K562 (cell line): ENCODE data around the gene ANO2. TPM values are rescaled to one million over a fixed set of nuclear protein-coding genes. Genes with fewer than 3 reads are reported as not detected.

Source experiments
- ATAC-seq: fragments of 200-7000 bp; cut with Tn5 transposase; 3 replicates; pipeline ENCODE4 v1.9.1; 2020; ENCODE audit warnings: moderate library complexity
- BruUV-seq: library from RNA; stranded (reverse); fragments of 400-500 nt; replicated peaks from 2 replicates; lab custom pipeline; 2021; lab: Mats Ljungman, UMichigan
- CTCF ChIA-PET: fragments of 300-600 bp; formaldehyde crosslinking; extraction: SDS; loops from one replicate; lab custom pipeline; 2021; ENCODE audit warnings: low intra/inter-chr PET ratio; lab: Yijun Ruan, JAX
- POLR2A ChIA-PET: fragments of 300-600, 350-650 bp; sonication (Branson Sonifier 250); formaldehyde crosslinking; extraction: SDS; loops from one replicate; lab custom pipeline; 2021; ENCODE audit warnings: antibody characterized with exemption, inconsistent platforms; lab: Yijun Ruan, JAX
- DNase-seq, 4 experiments: peaks; one replicate each; pipeline versions ENCODE4 v3.0.0 to v3.0.0-alpha.2; 2011 to 2018; ENCODE audit warnings: low spot score in 3 of 4, mixed read lengths in 3 of 4; ENCODE audit errors: extremely low read depth in 1 of 4
- FAIRE-seq: peaks from 2 replicates; lab custom pipeline; 2011; peaks lifted over from hg19 to GRCh38; lab: Jason Lieb, UNC
- H2AFZ ChIP-seq: 2 replicates; pipeline ENCODE4 v1.6.0; 2011; ENCODE audit warnings: low read depth, low read length, control low read depth, inconsistent platforms
- H3K27ac ChIP-seq: fragments of 200-600 bp; 3 replicates; pipeline ENCODE4 v1.8.0; 2011; ENCODE audit warnings: low read depth, mild to moderate bottlenecking, control low read depth, inconsistent platforms, low read length, moderate library complexity, mixed read lengths; ENCODE audit errors: extremely low read depth
- H3K27me3 ChIP-seq, 2 experiments: fragments of 300-600 bp in 1 of 2; 2 replicates in 1 of 2; 3 replicates in 1 of 2; pipeline versions ENCODE4 v1.6.0 to v1.8.0; 2011; ENCODE audit warnings: inconsistent platforms in 2 of 2, low read length in 2 of 2, mild to moderate bottlenecking in 1 of 2, mixed read lengths in 1 of 2, moderate library complexity in 1 of 2; ENCODE audit not compliant: control insufficient read depth in 2 of 2, insufficient read depth in 2 of 2
- H3K36me3 ChIP-seq: fragments of 300-600 bp; 3 replicates; pipeline ENCODE4 v1.8.0; 2011; ENCODE audit warnings: mild to moderate bottlenecking, low read length, inconsistent platforms; ENCODE audit not compliant: control insufficient read depth, insufficient read depth
- H3K4me1 ChIP-seq, 2 experiments: fragments of 200-600 bp in 1 of 2; replicated peaks in 1 of 2; 2 replicates in 1 of 2; 3 replicates in 1 of 2; pipeline versions ENCODE4 v1.5.1 to v1.8.0; 2011; ENCODE audit warnings: inconsistent platforms in 2 of 2, low read length in 2 of 2, mild to moderate bottlenecking in 1 of 2, mixed read lengths in 1 of 2, moderate library complexity in 1 of 2; ENCODE audit not compliant: control insufficient read depth in 2 of 2, insufficient read depth in 2 of 2
- H3K4me2 ChIP-seq: 2 replicates; pipeline ENCODE4 v1.6.1; 2011; ENCODE audit warnings: low read length, control low read depth, inconsistent platforms, mixed read lengths; ENCODE audit not compliant: insufficient read depth
- H3K4me3 ChIP-seq: fragments of 200-600 bp; sonication (generic), shearing (Covaris generic); 2 replicates; pipeline ENCODE4 v1.5.1; 2016; ENCODE audit warnings: control low read depth, inconsistent platforms
- H3K79me2 ChIP-seq: fragments of 200-600 bp; 3 replicates; pipeline ENCODE4 v1.8.0; 2011; ENCODE audit warnings: low read length, inconsistent platforms; ENCODE audit not compliant: control insufficient read depth, insufficient read depth
- H3K9ac ChIP-seq, 2 experiments: 2 replicates each; pipeline versions ENCODE4 v1.6.0 to v1.6.1; 2011; ENCODE audit warnings: low read depth in 2 of 2, low read length in 2 of 2, control low read depth in 1 of 2, inconsistent platforms in 1 of 2, mild to moderate bottlenecking in 1 of 2, mixed read lengths in 1 of 2; ENCODE audit not compliant: insufficient read depth in 1 of 2
- H3K9me1 ChIP-seq: one replicate; pipeline ENCODE4 v1.6.0; 2011; ENCODE audit warnings: inconsistent platforms, mild to moderate bottlenecking, low read length, moderate library complexity; ENCODE audit not compliant: control insufficient read depth, insufficient read depth
- H3K9me3 ChIP-seq: replicated peaks from 2 replicates; pipeline ENCODE4 v1.5.1; 2011; ENCODE audit warnings: low read depth, low read length, inconsistent platforms; ENCODE audit not compliant: control insufficient read depth, insufficient read depth
- H4K20me1 ChIP-seq: replicated peaks from 2 replicates; pipeline ENCODE4 v1.6.1; 2011; ENCODE audit warnings: low read length, inconsistent platforms, mixed read lengths; ENCODE audit not compliant: control insufficient read depth, insufficient read depth
- FOXJ3 ChIP-seq: sonication (generic); formaldehyde crosslinking; IDR thresholded peaks from 2 replicates; pipeline ENCODE4 v1.4.0; 2020; ENCODE audit warnings: mild to moderate bottlenecking, missing genetic modification reagents
- LEF1 ChIP-seq: fragments of 450-650 bp; IDR thresholded peaks from 2 replicates; pipeline ENCODE4 v1.6.1; 2016; ENCODE audit warnings: mild to moderate bottlenecking
- NCOA2 ChIP-seq, 2 experiments: fragments of 450-650 bp; IDR thresholded peaks; 2 replicates each; pipeline ENCODE4 v1.6.1; 2018; ENCODE audit warnings: mild to moderate bottlenecking in 2 of 2, moderate library complexity in 1 of 2; ENCODE audit not compliant: partially characterized antibody in 2 of 2
- TSHZ1 ChIP-seq: fragments of 250-450 bp; sonication (Bioruptor Pico); IDR thresholded peaks from 2 replicates; pipeline ENCODE4 v1.4.0; 2020; ENCODE audit warnings: mild to moderate bottlenecking, moderate library complexity
- ZFP36 ChIP-seq: fragments of 150-350 bp; IDR thresholded peaks from 2 replicates; pipeline ENCODE4 v1.6.1; 2018; ENCODE audit warnings: low read length, low read depth; ENCODE audit not compliant: partially characterized antibody
- WGBS: fragments of 100-300 bp; shearing (Covaris generic); methylation state at CpG from one replicate; pipeline ENCODE4 v1.1.6; 2016; ENCODE audit warnings: low coverage, mixed read lengths; ENCODE audit not compliant: insufficient coverage; ENCODE audit errors: missing lambda C conversion rate; 5-methylcytosine and 5-hydroxymethylcytosine counted together
- in situ Hi-C: fragments of 300-500 bp; cut with MboI; formaldehyde crosslinking; loops from 4 replicates; pipeline ENCODE4 v1.15.0; 2018; ENCODE audit warnings: inconsistent platforms, mixed read lengths
- intact Hi-C: fragments of 100-400 bp; cut with micrococcal nuclease; formaldehyde crosslinking; loops from 2 replicates; pipeline ENCODE4 v1.14.2; 2022
- polyA plus RNA-seq, 8 experiments: library from polyadenylated mRNA; depleted of rRNA in 4 of 8; stranded (reverse) in 5 of 8; unstranded in 3 of 8; fragments of >200 nt; fragmentation: Nextera tagmentation in 2 of 8; fragmentation: Illumina TruSeq in 1 of 8; extraction: Ambion mirVana in 2 of 8; extraction: Trizol in 1 of 8; gene quantifications; 2 replicates each; pipeline versions ENCODE4 v1.2.1 to v1.2.3, GENCODE V29; 2011 to 2014; ENCODE audit warnings: inconsistent platforms in 1 of 8, missing spikeins in 1 of 8
- total RNA-seq, 7 experiments: library from RNA; depleted of rRNA in 6 of 7; stranded (reverse); fragments of >200 nt in 6 of 7; fragmentation: Illumina TruSeq in 2 of 7; extraction: Trizol in 2 of 7; gene quantifications; 2 replicates each; pipeline versions ENCODE4 v1.2.1 to v1.2.3, GENCODE V29; 2011 to 2021; ENCODE audit warnings: low replicate concordance in 1 of 7

ANO2 gene
- total and polyA plus RNA-seq, 9 of the 15 experiments (the other 6 are each of a cell fraction or from before 2014, with no cell fraction given) = 0.64 TPM; not detected in 8

- BruUV-seq = no TSS peak
- FAIRE-seq = no peak
- CTCF ChIA-PET = no interaction called here
Observed at GRCh38 chr12:5633106-5633505, 312.0 kb downstream of the ANO2 start.

More at GRCh38 chr12:5633106-5633505, 312.0 kb downstream of the ANO2 start:
- Histone ChIP-seq H3K27me3 (peaks cover 9 to 42% of the 10 kb centered on the region in 2 experiments; a peak in 4 of 5 replicates), H3K4me3 (no peak overlapping the region), H3K4me2 (no peak overlapping the region), H3K79me2 (no peaks in the 10 kb centered on the region), H3K27ac (no peak overlapping the region), H2AFZ (no peak overlapping the region), H4K20me1 (no peaks in the 10 kb centered on the region), H3K9ac (no peak overlapping the region), H3K4me1 (no peaks in the 10 kb centered on the region)
- POLR2A ChIA-PET = no interaction called here
- 0% methylated on average over 2 of the region's 3 CpGs for WGBS
- in situ Hi-C loops (no loop called here), intact Hi-C loops (no loop called here)
- DNase-seq = no peak
- TF ChIP-seq ZFP36 (no peak), LEF1 (no peak), NCOA2 (IDR thresholded peaks at IDR 0.05; ENCODE audit: partially characterized antibody in 2 of 2) (no peak), FOXJ3 (CRISPR knock-in tag) (no peak), TSHZ1 (no peak)
- TF ChIP-seq, all 486 proteins: peak for 0
- Histone ChIP-seq H3K9me3 (no peaks in the 10 kb centered on the region), H3K36me3 (no peaks in the 10 kb centered on the region), H3K9me1 (no peaks in the 10 kb centered on the region)
- no peak for ATAC-seq
